Colonic mucosa (tissue), 4 donors: ENCODE measurements around the gene PSMB8. TPM values are rescaled to one million over a fixed set of nuclear protein-coding genes. Genes with fewer than 3 reads are reported as not detected.
"Not testable (repeated sequence)": the region's sequence is repeated elsewhere in the genome, so short reads cannot be mapped to it uniquely, and the experiment has no call there.

ENCODE experiments used
- DNase-seq: peaks from one replicate; pipeline ENCODE4 v3.0.0-alpha.2; 2020
- H3K27ac ChIP-seq: fragments of 200-600 bp; one replicate; pipeline ENCODE4 v1.8.0; 2021
- H3K27me3 ChIP-seq: fragments of 200-600 bp; one replicate; pipeline ENCODE4 v1.8.0; 2021
- H3K36me3 ChIP-seq: fragments of 200-600 bp; one replicate; pipeline ENCODE4 v1.8.0; 2021
- H3K4me1 ChIP-seq: fragments of 200-600 bp; one replicate; pipeline ENCODE4 v1.8.0; 2021; ENCODE audit warnings: mild to moderate bottlenecking
- H3K4me3 ChIP-seq: fragments of 200-600 bp; one replicate; pipeline ENCODE4 v1.8.0; 2021
- H3K9ac ChIP-seq, 2 donors: one replicate each; pipeline ENCODE4 v1.7.0; 2013; ENCODE audit warnings: control low read depth in 2 of 2, low read depth in 2 of 2, low read length in 2 of 2
- H3K9me3 ChIP-seq: fragments of 200-600 bp; one replicate; pipeline ENCODE4 v1.8.0; 2021
- intact Hi-C: fragments of 100-400 bp; cut with DNase I; formaldehyde crosslinking; loops from one replicate; pipeline ENCODE4 v1.14.1; 2022
- total RNA-seq, 2 donors: library from RNA; stranded (reverse); fragmentation: NEBNext Ultra II Directional in 1 of 2; extraction: Animal tissue kit (Norgen Biotek cat#: 25700) in 1 of 2; gene quantifications; one replicate each; pipeline ENCODE4 v1.2.1, GENCODE V29; 2021
- TF ChIP-seq, protein P1 (sequence below): fragments of 200-600 bp; IDR thresholded peaks from one replicate; pipeline ENCODE4 v1.8.0; 2022; ENCODE audit warnings: antibody characterized with exemption, mild to moderate bottlenecking
- donor health status: healthy.
- donor health status: DM: no; HTN: no; CAD: no.
- donor health status: DM: no; HTN: no; CAD: no.

The PSMB8 gene
- total RNA-seq, 2 donors from 2014 or later, result 152 to 154 TPM

DNA sequence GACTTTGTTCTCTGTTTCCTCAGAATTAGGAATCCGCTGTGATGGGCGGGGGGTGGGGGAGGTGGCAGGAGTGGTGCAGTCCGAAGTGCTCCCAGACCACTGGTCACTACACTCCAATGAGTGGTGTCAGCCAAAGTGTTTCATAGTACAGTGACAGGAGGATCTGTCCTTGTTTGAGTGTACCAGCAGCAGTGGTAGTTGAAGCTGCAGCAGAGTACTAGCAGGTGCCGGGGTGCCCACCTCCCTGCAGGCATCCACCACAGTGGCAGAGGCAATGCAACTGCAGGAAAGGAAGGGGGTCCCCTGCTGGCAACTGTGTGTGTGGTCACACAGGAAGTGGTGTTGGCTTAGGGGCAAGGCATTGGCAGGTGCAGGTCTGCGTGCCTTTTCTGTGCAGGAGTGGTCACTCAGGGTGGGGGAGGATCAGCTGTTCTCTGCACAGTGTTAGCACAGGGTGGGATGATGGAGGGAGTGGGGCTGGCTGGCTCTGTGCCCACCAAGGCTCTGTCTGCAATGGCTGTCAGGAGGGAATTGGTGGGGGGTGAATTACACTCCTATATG is 36.7 kb downstream of the PSMB8 start:
- intact Hi-C loops, result no loop called here
- no peak for DNase-seq
- no peak overlapping the region for H3K9ac ChIP-seq
- H3K27ac ChIP-seq, result no peak overlapping the region
- H3K27me3 ChIP-seq, result peaks cover 4% of the 10 kb centered on the region
- no peaks in the 10 kb centered on the region for H3K9me3 ChIP-seq
- TF ChIP-seq, protein P1, sequence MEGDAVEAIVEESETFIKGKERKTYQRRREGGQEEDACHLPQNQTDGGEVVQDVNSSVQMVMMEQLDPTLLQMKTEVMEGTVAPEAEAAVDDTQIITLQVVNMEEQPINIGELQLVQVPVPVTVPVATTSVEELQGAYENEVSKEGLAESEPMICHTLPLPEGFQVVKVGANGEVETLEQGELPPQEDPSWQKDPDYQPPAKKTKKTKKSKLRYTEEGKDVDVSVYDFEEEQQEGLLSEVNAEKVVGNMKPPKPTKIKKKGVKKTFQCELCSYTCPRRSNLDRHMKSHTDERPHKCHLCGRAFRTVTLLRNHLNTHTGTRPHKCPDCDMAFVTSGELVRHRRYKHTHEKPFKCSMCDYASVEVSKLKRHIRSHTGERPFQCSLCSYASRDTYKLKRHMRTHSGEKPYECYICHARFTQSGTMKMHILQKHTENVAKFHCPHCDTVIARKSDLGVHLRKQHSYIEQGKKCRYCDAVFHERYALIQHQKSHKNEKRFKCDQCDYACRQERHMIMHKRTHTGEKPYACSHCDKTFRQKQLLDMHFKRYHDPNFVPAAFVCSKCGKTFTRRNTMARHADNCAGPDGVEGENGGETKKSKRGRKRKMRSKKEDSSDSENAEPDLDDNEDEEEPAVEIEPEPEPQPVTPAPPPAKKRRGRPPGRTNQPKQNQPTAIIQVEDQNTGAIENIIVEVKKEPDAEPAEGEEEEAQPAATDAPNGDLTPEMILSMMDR, result no peak
- no peaks in the 10 kb centered on the region for H3K4me1 ChIP-seq
- H3K4me3 ChIP-seq, result no peak overlapping the region
- no peaks in the 10 kb centered on the region for H3K36me3 ChIP-seq

DNA sequence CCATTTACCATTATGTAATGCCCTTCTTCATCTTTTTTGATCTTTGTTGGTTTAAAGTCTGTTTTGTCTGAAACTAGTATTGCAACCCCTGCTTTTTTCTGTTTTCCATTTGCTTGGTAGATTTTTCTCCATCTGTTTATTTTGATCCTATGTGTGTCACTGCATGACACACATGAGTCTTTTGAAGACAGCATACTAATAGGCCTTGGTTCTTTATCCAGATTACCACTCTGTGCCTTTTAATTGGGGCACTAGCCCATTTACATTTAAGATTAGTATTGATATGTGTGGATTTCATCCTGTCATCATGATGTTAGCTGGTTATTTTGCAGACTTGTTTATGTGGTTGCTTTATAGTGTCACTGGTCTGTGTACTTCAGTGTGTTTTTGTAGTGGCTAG is 38.4 kb downstream of the PSMB8 start:
- H3K27ac ChIP-seq, H3K4me1 ChIP-seq, H3K4me3 ChIP-seq, DNase-seq, H3K9ac ChIP-seq, H3K9me3 ChIP-seq, intact Hi-C loops, H3K27me3 ChIP-seq, H3K36me3 ChIP-seq: not testable (repeated sequence)

DNA sequence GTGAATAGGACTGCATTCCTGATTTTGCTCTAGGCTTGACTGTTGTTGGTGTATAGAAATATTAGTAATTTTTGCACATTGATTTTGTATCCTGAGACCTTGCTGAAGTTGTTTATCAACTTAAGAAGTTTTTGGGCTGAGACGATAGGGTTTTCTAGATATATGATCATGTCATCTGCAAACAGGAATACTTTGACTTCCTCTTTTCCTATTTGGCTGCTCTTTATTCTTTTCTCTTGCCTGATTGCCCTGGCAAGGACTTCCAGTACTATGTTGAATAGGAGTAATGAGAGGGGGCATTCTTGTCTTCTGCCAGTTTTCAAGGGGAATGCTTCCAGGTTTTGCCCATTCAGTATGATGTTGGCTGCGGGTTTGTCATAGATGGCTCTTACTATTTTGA is 40.4 kb downstream of the PSMB8 start:
- peaks cover 4% of the 10 kb centered on the region for H3K27me3 ChIP-seq
- intact Hi-C loops, result no loop called here

DNA sequence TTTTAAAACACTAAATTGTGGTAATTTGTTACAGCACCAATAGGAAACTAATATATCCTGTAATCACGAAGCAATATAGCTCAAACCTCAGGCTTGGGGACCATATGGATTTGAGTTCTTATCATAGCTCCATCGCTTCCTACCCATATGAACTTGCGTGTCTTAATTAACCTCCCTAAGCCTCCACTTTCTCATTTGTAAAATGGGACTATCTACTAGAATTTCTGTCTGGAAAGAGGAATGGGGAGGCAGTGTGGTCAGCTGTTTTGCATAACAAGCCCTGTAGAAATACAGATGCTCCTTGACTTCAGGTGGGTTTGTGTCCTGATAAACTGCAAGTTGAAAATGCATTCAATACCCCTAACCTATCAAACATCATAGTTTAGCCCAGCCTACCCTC is 44.1 kb downstream of the PSMB8 start:
- Histone ChIP-seq H3K36me3 (no peaks in the 10 kb centered on the region), H3K9ac (no peak overlapping the region), H3K4me1 (no peaks in the 10 kb centered on the region), H3K27me3 (peaks cover 4% of the 10 kb centered on the region), H3K9me3 (no peaks in the 10 kb centered on the region), H3K27ac (no peak overlapping the region), H3K4me3 (no peak overlapping the region)
- DNase-seq, result no peak
- intact Hi-C loops, result loop anchor here (10.0 kb wide), 1 partner anchor 555 kb away; no protein-coding TSS in a partner anchor
- TF ChIP-seq, protein P1, result no peak

More for the DNA sequence above, 40.4 kb downstream of the PSMB8 start:
- DNase-seq, result no peak
- Histone ChIP-seq H3K4me1 (no peaks in the 10 kb centered on the region), H3K4me3 (no peak overlapping the region), H3K9me3 (no peaks in the 10 kb centered on the region), H3K27ac (no peak overlapping the region), H3K36me3 (no peaks in the 10 kb centered on the region), H3K9ac (no peak overlapping the region)
- TF ChIP-seq, protein P1, result no peak

DNA sequence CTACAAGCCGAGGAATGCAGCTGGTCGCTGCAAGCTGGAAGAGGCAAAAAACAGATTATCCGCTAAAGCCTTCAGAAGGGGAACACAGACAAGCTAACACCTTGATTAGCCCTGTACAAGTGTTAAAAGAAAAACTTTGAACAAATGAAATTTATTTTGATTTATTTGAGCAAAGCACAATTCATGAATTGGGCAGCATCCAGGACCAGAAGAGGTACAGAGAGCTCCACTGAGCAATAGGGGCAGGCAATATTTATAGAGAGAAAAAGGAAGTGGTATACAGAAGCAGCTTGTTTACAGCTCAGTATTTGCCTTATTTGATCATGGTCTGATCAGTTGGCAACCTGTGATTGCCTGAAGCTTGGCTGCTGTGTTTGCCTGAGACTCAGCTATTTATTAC is 44.7 kb downstream of the PSMB8 start:
- Histone ChIP-seq H3K27me3 (peaks cover 4% of the 10 kb centered on the region), H3K9ac (no peak overlapping the region), H3K4me3 (no peak overlapping the region), H3K36me3 (no peaks in the 10 kb centered on the region), H3K27ac (no peak overlapping the region), H3K9me3 (no peaks in the 10 kb centered on the region), H3K4me1 (no peaks in the 10 kb centered on the region)
- intact Hi-C loops, result loop anchor here (10.0 kb wide), 1 partner anchor 554 kb away; no protein-coding TSS in a partner anchor
- TF ChIP-seq, protein P1, result no peak
- no peak for DNase-seq
